AG04450 (cell line): ENCODE data around the gene TTC23. TPM values are rescaled to one million over a fixed set of nuclear protein-coding genes. Genes with fewer than 3 reads are reported as not detected.

Source experiments
- CTCF ChIA-PET: fragments of 300-600, 350-600 bp; formaldehyde crosslinking; extraction: SDS; loops from one replicate; lab custom pipeline; 2022; ENCODE audit warnings: antibody characterized with exemption, inconsistent platforms; lab: Charles Lee
- POLR2A ChIA-PET: fragments of 350-600 bp; formaldehyde crosslinking; extraction: SDS; loops from one replicate; lab custom pipeline; 2021; ENCODE audit warnings: antibody characterized with exemption, inconsistent platforms; lab: Yijun Ruan, JAX
- DNase-seq: peaks from one replicate; pipeline ENCODE4 v3.0.0-alpha.2; 2011; ENCODE audit warnings: low read depth, low spot score
- H3K27ac ChIP-seq: one replicate; pipeline ENCODE4 v1.5.1; 2012; ENCODE audit warnings: low read depth, low read length, control low read depth
- H3K27me3 ChIP-seq: one replicate; pipeline ENCODE4 v1.6.0; 2012; ENCODE audit warnings: low read length; ENCODE audit not compliant: control insufficient read depth, insufficient read depth
- H3K4me3 ChIP-seq: 2 replicates; pipeline ENCODE4 v1.5.1; 2011; ENCODE audit warnings: mild to moderate bottlenecking, low read depth, low read length, control low read depth
- H3K9me3 ChIP-seq: 2 replicates; pipeline ENCODE4 v1.5.1; 2012; ENCODE audit warnings: low read length; ENCODE audit not compliant: control insufficient read depth, insufficient read depth
- polyA plus RNA-seq: library from polyadenylated mRNA; depleted of rRNA; stranded (reverse); fragments of >200 nt; gene quantifications from 2 replicates; pipeline ENCODE4 v1.2.3, GENCODE V29; 2011; rRNA removed
- TF ChIP-seq, protein P1 (sequence below): IDR thresholded peaks from 2 replicates; pipeline ENCODE4 v1.5.1; 2011; ENCODE audit warnings: low read depth, low read length, control low read depth, inconsistent platforms

Gene TTC23
- polyA plus RNA-seq, 1 experiment, result 7.2 TPM

DNA sequence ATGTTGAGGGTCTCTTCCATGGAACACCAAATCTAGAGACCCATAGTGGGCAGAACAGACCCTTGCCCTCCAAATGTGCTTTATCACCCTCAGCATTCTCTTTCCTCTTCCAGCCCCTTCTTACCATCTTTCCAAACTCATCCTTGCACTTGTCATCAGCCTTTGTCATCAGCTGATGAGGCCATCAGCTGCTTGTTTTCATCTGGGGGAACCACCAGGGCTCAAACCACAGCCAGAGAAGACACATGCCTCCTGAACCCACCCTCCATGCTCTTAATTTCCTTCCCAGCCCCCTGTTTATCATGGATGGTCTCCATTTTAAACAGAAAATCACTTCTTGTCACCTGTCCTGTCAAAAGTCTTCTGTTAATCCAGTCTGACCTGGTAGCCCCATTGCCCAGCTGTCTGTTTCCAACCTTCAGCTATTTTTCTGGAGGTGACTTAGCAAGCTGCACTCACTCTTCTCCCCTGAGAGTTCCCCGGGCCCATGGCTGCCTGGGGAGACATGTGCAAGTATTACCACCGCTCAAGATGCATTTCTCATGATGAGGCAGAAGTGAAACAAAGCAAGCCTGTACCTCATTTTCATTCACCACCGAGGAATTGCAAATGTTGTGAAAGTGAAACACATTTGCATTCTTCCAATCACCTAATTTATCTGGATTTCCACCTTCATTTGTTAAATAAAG lies 159.2 kb downstream of the TTC23 start:
- POLR2A ChIA-PET, result interaction anchor here (0.6 kb wide), 1 partner anchor 146 kb away, joined by 3 read pairs; no protein-coding TSS in a partner anchor
- Histone ChIP-seq H3K4me3 (no peak overlapping the region), H3K27ac (no peak overlapping the region), H3K9me3 (no peaks in the 10 kb centered on the region), H3K27me3 (peaks cover 2% of the 10 kb centered on the region)
- CTCF ChIA-PET, result interaction anchor here (1.1 to 2.8 kb wide), 3 partner anchors 10 to 239 kb away, joined by 3 to 21 read pairs (median 4); no protein-coding TSS in a partner anchor
- TF ChIP-seq, protein P1, sequence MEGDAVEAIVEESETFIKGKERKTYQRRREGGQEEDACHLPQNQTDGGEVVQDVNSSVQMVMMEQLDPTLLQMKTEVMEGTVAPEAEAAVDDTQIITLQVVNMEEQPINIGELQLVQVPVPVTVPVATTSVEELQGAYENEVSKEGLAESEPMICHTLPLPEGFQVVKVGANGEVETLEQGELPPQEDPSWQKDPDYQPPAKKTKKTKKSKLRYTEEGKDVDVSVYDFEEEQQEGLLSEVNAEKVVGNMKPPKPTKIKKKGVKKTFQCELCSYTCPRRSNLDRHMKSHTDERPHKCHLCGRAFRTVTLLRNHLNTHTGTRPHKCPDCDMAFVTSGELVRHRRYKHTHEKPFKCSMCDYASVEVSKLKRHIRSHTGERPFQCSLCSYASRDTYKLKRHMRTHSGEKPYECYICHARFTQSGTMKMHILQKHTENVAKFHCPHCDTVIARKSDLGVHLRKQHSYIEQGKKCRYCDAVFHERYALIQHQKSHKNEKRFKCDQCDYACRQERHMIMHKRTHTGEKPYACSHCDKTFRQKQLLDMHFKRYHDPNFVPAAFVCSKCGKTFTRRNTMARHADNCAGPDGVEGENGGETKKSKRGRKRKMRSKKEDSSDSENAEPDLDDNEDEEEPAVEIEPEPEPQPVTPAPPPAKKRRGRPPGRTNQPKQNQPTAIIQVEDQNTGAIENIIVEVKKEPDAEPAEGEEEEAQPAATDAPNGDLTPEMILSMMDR, result no peak
- DNase-seq, result no peak

DNA sequence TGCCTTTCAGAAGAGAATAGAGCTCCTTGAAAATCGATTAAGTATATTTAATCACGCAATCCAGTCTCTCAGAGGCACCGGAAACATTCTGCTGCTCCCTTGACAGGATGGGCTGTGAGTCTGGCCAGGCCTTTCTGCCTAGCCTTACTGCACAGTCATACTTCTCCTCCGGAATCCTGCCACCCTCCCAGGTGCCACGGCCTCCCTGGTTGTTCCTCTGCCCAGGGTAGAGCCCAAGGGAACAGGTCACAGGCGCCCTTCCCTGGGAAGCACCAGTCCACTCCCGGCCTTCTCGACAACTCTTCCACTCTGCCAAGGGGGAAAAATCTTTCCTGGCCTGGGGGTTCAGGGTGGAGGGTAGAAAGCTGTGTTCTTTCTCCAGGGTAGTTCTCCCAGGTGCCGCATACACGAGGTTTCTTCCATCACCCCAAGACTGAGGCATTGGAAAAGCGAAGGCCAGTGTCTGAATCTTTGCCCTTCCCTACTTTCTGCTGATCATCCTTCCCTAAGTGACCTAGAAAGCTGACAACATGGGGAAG lies 161.9 kb downstream of the TTC23 start:
- TF ChIP-seq, protein P1, result no peak
- CTCF ChIA-PET, result interaction anchor here (0.6 to 2.6 kb wide), 6 partner anchors 9 to 630 kb away, joined by 3 to 21 read pairs (median 4); no protein-coding TSS in a partner anchor

GRCh38 chr15:99086327-99086667 lies 163.1 kb downstream of the TTC23 start:
- TF ChIP-seq, protein P1, result no peak
- CTCF ChIA-PET, result interaction anchor here (0.7 to 2.6 kb wide), 5 partner anchors 10 to 127 kb away, joined by 3 to 21 read pairs (median 4); no protein-coding TSS in a partner anchor
- peaks cover 8% of the 10 kb centered on the region for H3K27me3 ChIP-seq
- H3K27ac ChIP-seq, result no peak overlapping the region
- DNase-seq, result no peak
- H3K9me3 ChIP-seq, result no peaks in the 10 kb centered on the region
- no peak overlapping the region for H3K4me3 ChIP-seq
- POLR2A ChIA-PET, result no interaction called here

More for the DNA sequence above, 161.9 kb downstream of the TTC23 start:
- Histone ChIP-seq H3K27ac (no peak overlapping the region), H3K9me3 (no peaks in the 10 kb centered on the region), H3K27me3 (peaks cover 8% of the 10 kb centered on the region), H3K4me3 (no peak overlapping the region)
- POLR2A ChIA-PET, result interaction anchor here (0.5 kb wide), 1 partner anchor 403 kb away, joined by 7 read pairs; no protein-coding TSS in a partner anchor
- DNase-seq, result no peak

Other genes with a start within 250 kb of the TTC23 start
- gene PGPEP1L, start 241.8 kb downstream of the TTC23 start, polyA plus RNA-seq, result not detected in 2 replicates
- gene SYNM, start 144.5 kb downstream of the TTC23 start, polyA plus RNA-seq, result 3.2 and 3.6 TPM in 2 replicates
- 28.4 and 29.8 TPM in 2 replicates for gene LRRC28, start 1.9 kb upstream of the TTC23 start, polyA plus RNA-seq